A673 (cell line): ENCODE results near the gene SPATC1L.

Experiments used
- CTCF ChIP-seq: fragments of 300-800, 200-600 bp; sonication (generic); conservative IDR thresholded peaks from 2 replicates; pipeline ENCODE4 v1.5.1; 2017; ENCODE audit warnings: low read depth, mild to moderate bottlenecking, antibody characterized with exemption, low read length, moderate library complexity, mixed read lengths
- EZH2 ChIP-seq: fragments of 200-600 bp; sonication (generic); IDR thresholded peaks from 2 replicates; pipeline ENCODE4 v1.6.1; 2017; ENCODE audit warnings: borderline replicate concordance, low read depth, mild to moderate bottlenecking, mixed read lengths, antibody characterized with exemption, low read length; ENCODE audit not compliant: poor library complexity, severe bottlenecking

- TF ChIP-seq CTCF, result no peak
- TF ChIP-seq EZH2, result no peak
These were observed 5.3 kb downstream of the SPATC1L start for GRCh38 chr21:46178961-46179360.
